CD4-positive, alpha-beta T cell treated with Interferon gamma for 1 hour (primary cell): ENCODE data around the gene DUS1L.

ENCODE experiments used
- DNase-seq: peaks from one replicate; pipeline ENCODE4 v3.0.0-alpha.2; 2020

DUS1L gene

GRCh38 chr17:82022310-82022980, 43.2 kb downstream of the DUS1L start, which contains the start of gene CENPX:
TSS of gene CENPX (minus strand) at chr17:82022878. CDS start at chr17:82022861, 17 bp downstream.
- no peak for DNase-seq

- no peak for DNase-seq
Observed at GRCh38 chr17:82021900-82022309, 43.7 kb downstream of the DUS1L start.

- peak; percentile 61 for DNase-seq
Observed at GRCh38 chr17:82021107-82021899, 44.3 kb downstream of the DUS1L start.

GRCh38 chr17:82020572-82021106, 45.0 kb downstream of the DUS1L start:
- DNase-seq: no peak

GRCh38 chr17:82019690-82020571, 45.7 kb downstream of the DUS1L start:
- peak; percentile 51 for DNase-seq

- DNase-seq: no peak
Observed at GRCh38 chr17:82018989-82019689, 46.5 kb downstream of the DUS1L start.

- DNase-seq: no peak
Observed at GRCh38 chr17:82018152-82018988, 47.2 kb downstream of the DUS1L start.

- no peak for DNase-seq
Observed at GRCh38 chr17:82017612-82018151, 47.9 kb downstream of the DUS1L start.

- no peak for DNase-seq
Observed at GRCh38 chr17:82016875-82017459, 48.6 kb downstream of the DUS1L start.

GRCh38 chr17:82016061-82016874, 49.3 kb downstream of the DUS1L start:
- DNase-seq: no peak

GRCh38 chr17:82015311-82015971, 50.2 kb downstream of the DUS1L start:
- no peak for DNase-seq

GRCh38 chr17:82014971-82015310, 50.7 kb downstream of the DUS1L start:
- DNase-seq: no peak

- DNase-seq: no peak
Observed at GRCh38 chr17:82014432-82014831, 51.2 kb downstream of the DUS1L start.

GRCh38 chr17:82013772-82014321, 51.8 kb downstream of the DUS1L start:
- no peak for DNase-seq

GRCh38 chr17:82013341-82013740, 52.3 kb downstream of the DUS1L start:
- no peak for DNase-seq

- no peak for DNase-seq
Observed at GRCh38 chr17:82012640-82013295, 52.8 kb downstream of the DUS1L start.

GRCh38 chr17:82012261-82012639, 53.4 kb downstream of the DUS1L start:
- DNase-seq: no peak

- DNase-seq: no peak
Observed at GRCh38 chr17:82011617-82012187, 53.9 kb downstream of the DUS1L start.
